ENCODE data around the gene C6orf141. TPM values are rescaled to one million over a fixed set of nuclear protein-coding genes. Genes with fewer than 3 reads are reported as not detected.

Gene C6orf141
- total and polyA plus RNA-seq, 2 donors (not counting 1 experiment from before 2014, with no cell fraction given): not detected

DNA sequence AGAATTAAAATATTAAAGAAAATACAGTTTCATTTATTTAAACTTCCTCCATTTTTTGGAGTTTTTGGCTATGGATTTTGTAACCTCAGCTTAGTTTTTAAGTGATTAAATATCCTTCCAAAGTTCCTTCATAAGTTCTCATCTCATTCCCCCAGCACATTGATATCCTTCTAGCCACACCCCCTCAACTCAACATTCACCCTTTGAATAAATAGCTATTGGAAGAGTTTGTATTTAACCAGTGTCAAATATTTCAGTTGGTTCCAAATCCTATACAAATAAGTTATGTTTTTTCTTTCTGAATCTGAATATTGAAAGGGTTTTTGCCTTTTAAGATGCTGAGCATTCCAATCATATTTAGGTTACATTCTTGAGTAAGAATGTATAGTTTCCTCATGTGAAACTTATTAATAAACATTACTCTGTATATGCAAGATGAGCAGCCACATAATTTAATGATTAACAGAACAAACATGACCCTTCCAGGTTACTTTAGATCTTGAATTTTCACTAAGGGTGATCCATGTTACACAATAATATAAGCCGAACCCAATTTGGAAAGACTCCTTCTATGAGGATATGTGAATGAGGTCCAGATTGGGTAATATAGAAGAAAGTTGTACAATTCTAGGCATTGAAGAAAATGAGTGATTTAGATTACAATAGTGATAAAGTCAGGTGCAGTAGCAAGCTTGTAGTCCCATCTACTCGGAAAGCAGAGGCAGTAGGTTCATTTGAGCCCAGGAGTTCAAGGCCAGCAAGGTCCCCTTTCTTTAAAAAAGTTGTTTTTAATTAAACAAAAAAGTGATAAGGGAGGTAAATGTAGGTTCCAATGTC lies 37.1 kb upstream of the C6orf141 start:
- 83% methylated on average over 1 of the region's 2 CpGs for WGBS (ENCODE audit: insufficient coverage)
- Histone ChIP-seq H3K27me3 (replicated peaks in 1 of 4; ENCODE audit: control extremely low read depth in 1 of 4, control insufficient read depth in 3 of 4, insufficient read depth in 4 of 4, low read length in 3 of 4) (no peaks in the 10 kb centered on the region), H3K9me3 (ENCODE audit: control extremely low read depth in 1 of 3, control insufficient read depth in 2 of 3, insufficient read depth in 1 of 3, low read length in 2 of 3) (no peaks in the 10 kb centered on the region), H3K27ac (ENCODE audit: low read length in 2 of 2) (no peak overlapping the region), H3K4me3 (ENCODE audit: control extremely low read depth in 1 of 5, extremely low read depth in 1 of 5, insufficient read depth in 1 of 5, low read depth in 2 of 5, low read length in 4 of 5) (no peak overlapping the region), H4K20me1 (ENCODE audit: control insufficient read depth, insufficient read depth, low read length, poor library complexity, severe bottlenecking) (no peaks in the 10 kb centered on the region), H3K9ac (ENCODE audit: low read length) (no peak overlapping the region), H3K4me2 (replicated peaks; ENCODE audit: low read depth, low read length, poor library complexity, severe bottlenecking) (no peak overlapping the region), H3K4me1 (ENCODE audit: control insufficient read depth in 2 of 2, insufficient read depth in 2 of 2, low read length in 2 of 2) (no peaks in the 10 kb centered on the region), H2AFZ (ENCODE audit: insufficient read depth, low read depth, low read length, poor library complexity, severe bottlenecking) (no peak overlapping the region), H3K36me3 (replicated peaks in 1 of 2; ENCODE audit: control extremely low read depth in 1 of 2, control insufficient read depth in 1 of 2, extremely low read depth in 1 of 2, insufficient read depth in 2 of 2, low read length in 1 of 2) (no peaks in the 10 kb centered on the region), H3K79me2 (ENCODE audit: control insufficient read depth, insufficient read depth, low read length) (no peaks in the 10 kb centered on the region)
- Mint-ChIP-seq H3K27ac (no peak overlapping the region), H3K4me3 (no peak overlapping the region), H3K27me3 (peaks cover 6% of the 10 kb centered on the region), H3K9me3 (ENCODE audit: insufficient read depth) (no peaks in the 10 kb centered on the region), H3K4me1 (no peaks in the 10 kb centered on the region)
- intact Hi-C loops (cut with micrococcal nuclease): no loop called here
- DNase-seq: no peak
- POLR2A ChIA-PET: no interaction called here
- CTCF ChIA-PET: no interaction called here
- ATAC-seq (ENCODE audit: low read depth): no peak
- no peak for TF ChIP-seq EZH2 (IDR thresholded peaks at IDR 0.05; ENCODE audit: borderline replicate concordance, insufficient read depth, low read depth, low read length, poor library complexity, severe bottlenecking)
- TF ChIP-seq CTCF (IDR thresholded peaks at IDR 0.05): no peak
